Endothelial cell of umbilical vein (primary cell): ENCODE results near the gene AXIN2.

Source experiments
- EZH2 ChIP-seq: IDR thresholded peaks from 2 replicates; pipeline ENCODE4 v1.6.1; 2012; ENCODE audit warnings: borderline replicate concordance, low read depth, mild to moderate bottlenecking, moderate library complexity, low read length, inconsistent platforms; ENCODE audit not compliant: severe bottlenecking
- POLR2A ChIP-seq: IDR thresholded peaks from 2 replicates; pipeline ENCODE4 v1.6.1; 2012; ENCODE audit warnings: low read depth, mild to moderate bottlenecking, control low read depth, low read length
- POLR2AphosphoS5 ChIP-seq: IDR thresholded peaks from 2 replicates; pipeline ENCODE4 v1.6.1; 2012; ENCODE audit warnings: low read depth, mild to moderate bottlenecking, control low read depth, low read length, moderate library complexity; ENCODE audit not compliant: insufficient read depth
- TF ChIP-seq, protein P1 (sequence below), 2 donors: IDR thresholded peaks; 1 replicate in 1 of 2; 2 replicates in 1 of 2; pipeline ENCODE4 v1.5.1; 2011; ENCODE audit warnings: low read length in 2 of 2, mild to moderate bottlenecking in 2 of 2, moderate library complexity in 2 of 2, control low read depth in 1 of 2, inconsistent platforms in 1 of 2, low read depth in 1 of 2; ENCODE audit not compliant: insufficient read depth in 1 of 2; ENCODE audit errors: extremely low read depth in 1 of 2

DNA sequence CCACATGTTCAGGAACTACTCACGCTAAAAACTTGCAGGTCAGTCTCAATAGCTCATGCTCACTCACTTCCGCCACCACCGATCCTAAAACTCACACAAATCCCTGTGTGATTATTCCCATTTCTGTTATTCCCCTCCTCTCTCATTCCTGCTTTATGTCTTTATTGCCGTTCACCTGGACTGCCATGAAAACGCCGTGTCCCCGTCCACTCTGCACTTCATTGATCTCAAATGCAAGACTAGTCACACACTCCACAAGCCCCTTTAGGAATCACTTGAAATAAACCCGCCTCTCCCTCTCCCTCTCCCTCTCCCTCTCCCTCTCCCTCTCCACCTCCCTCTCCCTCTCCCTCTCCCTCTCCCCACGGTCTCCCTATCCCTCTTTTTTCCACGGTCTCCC lies 78.0 kb downstream of the AXIN2 start:
- no peak for TF ChIP-seq EZH2
- TF ChIP-seq, protein P1, sequence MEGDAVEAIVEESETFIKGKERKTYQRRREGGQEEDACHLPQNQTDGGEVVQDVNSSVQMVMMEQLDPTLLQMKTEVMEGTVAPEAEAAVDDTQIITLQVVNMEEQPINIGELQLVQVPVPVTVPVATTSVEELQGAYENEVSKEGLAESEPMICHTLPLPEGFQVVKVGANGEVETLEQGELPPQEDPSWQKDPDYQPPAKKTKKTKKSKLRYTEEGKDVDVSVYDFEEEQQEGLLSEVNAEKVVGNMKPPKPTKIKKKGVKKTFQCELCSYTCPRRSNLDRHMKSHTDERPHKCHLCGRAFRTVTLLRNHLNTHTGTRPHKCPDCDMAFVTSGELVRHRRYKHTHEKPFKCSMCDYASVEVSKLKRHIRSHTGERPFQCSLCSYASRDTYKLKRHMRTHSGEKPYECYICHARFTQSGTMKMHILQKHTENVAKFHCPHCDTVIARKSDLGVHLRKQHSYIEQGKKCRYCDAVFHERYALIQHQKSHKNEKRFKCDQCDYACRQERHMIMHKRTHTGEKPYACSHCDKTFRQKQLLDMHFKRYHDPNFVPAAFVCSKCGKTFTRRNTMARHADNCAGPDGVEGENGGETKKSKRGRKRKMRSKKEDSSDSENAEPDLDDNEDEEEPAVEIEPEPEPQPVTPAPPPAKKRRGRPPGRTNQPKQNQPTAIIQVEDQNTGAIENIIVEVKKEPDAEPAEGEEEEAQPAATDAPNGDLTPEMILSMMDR (IDR thresholded peaks at IDR 0.05; ENCODE audit: extremely low read depth in 1 of 2, insufficient read depth in 1 of 2, low read depth in 1 of 2, low read length in 2 of 2) = no peak
- no peak for TF ChIP-seq POLR2A
- TF ChIP-seq POLR2AphosphoS5 = no peak
